Activated CD4-positive, alpha-beta T cell treated with anti-CD3 and anti-CD28 coated beads, Interleukin-2, amount 50 U/mL, for 1 hour (primary cell): Measurements from ENCODE around the gene FAM193B.
"Not testable (repeated sequence)": the region's sequence is repeated elsewhere in the genome, so short reads cannot be mapped to it uniquely, and the experiment has no call there.

ENCODE experiments used
- DNase-seq: peaks from one replicate; pipeline ENCODE4 v3.0.0-alpha.2; 2020

FAM193B gene

DNA sequence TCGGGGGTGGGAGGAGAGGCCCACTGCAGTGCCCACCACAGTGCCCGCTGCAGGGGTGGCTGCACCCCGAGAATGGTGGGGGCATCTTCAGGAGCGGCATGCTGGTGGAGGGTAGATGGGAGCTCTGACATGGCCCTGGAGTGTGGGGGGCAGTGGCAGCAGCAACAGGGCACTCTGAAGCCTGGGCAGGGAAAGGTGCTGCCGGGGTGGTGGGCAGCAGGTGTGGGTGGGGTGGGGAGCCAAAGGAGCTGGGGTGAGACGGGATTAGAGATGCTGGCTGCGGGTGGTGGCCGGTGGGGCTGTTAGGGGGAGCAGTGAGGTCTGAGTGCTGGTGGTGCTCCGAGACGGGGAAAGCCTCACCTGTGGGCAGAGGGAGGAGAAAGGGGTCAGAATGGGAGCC, 18.0 kb downstream of the FAM193B start:
- no peak for DNase-seq

DNA sequence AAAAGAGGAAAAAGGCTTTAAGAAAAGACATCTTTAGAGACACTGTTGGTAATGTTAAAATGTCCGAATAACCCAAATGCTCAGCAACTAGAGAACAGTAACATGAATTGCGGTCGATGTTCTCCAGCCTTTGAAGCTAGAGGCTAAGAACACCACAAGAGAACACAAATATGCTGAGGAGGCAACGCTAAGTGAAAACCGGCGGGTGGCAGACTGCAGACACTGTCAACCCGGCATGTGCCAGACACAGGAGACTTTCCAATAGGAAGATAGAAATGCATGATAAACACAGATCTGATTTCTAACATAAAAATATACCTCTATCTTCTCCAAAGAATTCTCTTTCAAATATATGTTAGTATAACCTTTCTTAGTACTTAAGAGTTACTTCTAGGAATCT, 19.2 kb downstream of the FAM193B start:
- DNase-seq = no peak

DNA sequence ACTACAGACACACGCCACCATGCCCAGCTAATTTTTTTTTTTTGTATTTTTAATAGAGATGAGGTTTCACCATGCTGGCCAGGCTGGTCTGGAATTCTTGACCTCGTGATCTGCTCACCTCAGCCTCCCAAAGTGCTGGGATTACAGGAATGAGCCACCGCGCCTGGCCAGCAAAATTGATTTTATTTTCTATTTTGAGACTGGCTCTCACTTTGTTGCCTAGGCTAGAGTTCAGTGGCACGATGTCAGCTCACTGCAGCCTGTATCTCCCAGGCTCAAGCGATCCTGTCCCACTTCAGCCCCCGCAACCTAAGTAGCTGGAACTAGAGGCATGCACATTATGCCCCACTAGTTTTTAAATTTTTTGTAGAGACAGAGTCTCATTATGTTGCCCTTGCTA, 19.9 kb downstream of the FAM193B start:
- not testable (repeated sequence) for DNase-seq

DNA sequence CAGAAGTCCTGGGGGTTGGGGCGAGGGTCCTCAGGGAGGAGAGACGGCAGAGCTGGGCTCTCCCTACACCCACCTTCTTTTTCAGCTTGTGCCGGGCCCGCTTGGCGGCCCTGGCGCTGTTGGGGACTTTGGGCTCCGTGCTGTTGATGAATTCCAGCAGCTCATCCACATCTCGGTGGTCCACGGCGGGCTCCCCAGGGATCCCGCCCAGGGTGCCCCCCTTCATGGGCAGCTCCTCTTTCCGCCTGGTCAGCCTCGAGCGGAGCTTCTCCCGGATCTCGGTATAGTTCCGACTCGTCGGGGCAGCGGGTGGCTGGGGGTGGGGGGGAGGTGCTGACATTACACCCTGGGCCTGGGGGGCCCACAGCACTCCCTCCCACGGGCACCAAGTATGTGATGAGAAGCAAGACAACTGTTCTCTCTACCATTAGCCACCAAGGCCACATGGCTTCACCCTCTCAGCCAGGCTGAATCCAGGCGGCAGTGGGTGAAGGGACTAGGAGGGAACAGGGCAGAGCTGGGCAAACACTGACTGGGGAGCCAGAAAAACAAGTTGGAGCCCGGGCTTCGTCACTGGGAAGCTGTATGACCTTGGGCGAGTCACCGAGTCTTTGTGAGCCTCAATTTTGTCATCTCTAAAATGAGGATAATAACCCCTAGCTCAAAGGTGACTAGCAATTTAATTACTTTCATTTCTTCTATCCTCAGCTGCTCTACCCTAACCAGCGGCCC, 23.0 kb downstream of the FAM193B start:
- no peak for DNase-seq

DNA sequence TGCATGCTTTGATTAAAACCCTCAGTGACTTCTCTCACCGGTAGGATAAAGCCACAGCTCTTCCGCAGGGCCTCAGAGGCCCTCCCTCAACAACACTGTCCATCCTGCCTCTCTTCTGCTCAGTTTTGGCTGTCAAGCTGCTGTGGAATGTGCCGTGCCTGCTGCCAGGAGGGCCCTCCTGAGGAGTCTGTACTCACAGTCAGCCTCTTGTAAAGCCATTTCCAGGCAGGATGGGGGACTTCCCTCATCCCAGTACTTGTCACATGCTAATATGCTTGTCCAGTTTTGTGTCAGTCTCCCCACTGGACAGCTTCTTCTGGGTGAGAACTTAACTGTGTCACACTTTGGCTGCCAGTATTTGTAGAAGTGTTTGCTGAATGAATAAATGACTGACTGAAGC, 23.7 kb downstream of the FAM193B start:
- no peak for DNase-seq

DNA sequence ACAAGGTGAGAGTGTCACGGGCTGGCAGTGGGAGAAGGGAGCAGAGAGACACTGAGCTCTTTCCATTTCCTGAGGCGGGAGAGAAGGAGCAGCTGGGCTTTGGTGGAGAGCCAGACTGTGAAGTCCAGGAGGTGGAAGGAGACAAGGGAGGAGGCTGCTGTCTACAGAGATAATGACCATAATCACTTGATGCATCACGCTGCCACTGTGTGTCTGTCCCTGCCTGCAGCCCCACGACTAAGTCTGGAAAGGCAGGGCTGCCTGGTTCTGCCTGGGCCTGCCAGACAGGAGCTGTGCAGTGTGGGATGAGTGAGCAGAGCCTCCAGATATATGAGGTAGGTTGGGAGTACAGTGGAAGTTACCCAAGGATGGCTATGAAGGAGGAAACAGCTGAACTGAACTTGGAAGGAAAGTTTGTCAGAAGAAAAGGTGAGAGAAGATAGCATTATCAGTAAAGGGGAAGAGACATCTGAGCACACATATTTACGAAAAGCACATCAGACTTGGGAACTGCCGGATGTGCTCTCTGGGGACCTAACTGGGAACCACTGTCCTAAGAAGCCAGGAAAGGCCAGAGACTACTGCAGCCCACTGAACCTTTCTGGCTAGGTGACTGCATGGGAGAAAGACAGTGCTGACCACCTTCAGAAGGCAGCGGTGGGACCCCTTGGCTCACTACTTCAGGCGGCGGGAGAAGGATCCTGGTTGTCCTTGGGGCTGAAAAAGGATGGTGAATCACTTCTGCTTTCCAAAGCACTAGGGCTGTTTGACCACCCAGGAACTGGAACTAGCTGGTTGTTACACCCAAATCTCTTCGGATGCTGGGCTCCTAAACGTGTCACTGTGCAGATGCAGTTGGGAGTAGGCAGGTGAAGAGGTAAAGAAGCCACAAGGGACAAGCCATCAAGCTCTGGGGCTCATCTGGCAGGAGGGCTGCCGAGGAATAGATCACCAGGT, 24.8 kb downstream of the FAM193B start:
- DNase-seq = no peak

DNA sequence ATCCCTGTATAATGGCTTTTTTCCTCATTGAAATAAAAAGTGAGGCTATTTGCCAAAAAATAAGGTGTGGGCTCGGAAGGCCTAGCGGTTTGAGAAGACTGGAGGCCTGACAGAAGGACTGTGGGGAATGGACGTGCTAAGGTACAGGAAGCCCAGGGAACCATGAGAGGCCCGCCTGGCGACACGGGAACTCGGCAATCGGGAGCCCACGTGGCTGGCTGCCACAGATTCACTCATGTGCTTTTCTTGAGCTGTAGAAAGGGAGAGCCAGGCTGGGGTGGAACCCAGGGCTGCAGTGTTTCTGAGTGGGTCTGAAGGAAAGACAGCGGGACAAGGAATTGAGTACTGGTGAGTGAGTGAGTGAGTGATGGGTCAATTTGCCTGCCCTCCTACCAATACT, 25.7 kb downstream of the FAM193B start:
- DNase-seq = no peak

DNA sequence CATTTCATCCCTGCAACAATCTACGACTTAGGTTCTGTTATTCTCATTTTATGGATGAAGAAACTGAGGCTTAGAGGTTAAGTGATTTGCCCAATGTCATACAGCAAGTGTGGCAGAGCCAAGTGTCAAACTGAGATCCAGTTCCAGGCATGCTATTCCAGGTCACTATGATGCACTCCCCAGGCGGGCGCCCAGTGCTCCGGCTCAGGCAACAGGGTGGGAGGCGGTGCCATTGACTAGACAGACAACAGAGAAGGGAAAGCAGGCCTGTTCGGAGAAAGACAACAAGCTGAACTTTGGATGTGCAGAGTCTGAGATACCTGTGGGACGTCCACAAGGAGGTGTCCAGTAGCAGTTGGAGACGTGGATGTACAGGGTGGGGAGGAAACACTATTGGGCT, 26.8 kb downstream of the FAM193B start:
- no peak for DNase-seq

DNA sequence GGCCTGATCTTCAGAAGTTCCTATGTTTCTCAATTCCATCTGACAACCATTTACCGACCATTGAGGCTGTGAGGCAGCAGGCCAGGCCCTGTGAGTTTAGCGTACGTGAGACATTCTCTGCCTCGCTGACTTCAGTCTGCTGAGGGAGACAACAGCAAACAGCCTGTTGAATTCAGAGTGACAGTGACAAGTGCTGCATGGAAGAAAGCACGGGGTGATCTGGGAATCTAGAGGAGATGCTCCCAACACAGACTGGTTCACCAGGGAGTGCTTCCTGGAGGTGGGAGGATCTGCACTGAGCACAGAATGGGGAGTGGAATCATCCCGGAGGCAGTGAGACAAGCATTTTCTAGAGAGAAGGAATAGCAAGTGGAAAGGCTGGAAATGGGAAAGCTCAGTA, 27.6 kb downstream of the FAM193B start:
- no peak for DNase-seq

DNA sequence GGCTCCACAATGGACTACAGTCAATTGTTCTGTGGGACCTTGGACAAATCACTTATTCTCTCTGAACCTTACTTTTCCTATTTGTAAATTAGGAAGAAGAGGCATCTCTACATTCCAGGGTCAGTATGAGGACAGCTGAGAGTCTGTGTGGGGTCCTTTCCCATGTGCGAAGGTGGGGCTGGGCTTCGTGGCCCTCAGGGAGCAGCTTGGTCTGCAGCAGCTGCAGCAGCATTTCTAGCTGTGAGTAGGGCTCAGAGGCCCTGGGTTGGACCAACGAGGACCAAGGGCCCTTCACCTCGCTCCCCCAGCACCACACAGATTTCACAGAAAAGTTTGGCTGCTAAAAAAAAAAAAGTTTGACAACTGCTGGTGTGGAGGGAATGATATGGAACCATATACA, 28.2 kb downstream of the FAM193B start:
- no peak for DNase-seq

DNA sequence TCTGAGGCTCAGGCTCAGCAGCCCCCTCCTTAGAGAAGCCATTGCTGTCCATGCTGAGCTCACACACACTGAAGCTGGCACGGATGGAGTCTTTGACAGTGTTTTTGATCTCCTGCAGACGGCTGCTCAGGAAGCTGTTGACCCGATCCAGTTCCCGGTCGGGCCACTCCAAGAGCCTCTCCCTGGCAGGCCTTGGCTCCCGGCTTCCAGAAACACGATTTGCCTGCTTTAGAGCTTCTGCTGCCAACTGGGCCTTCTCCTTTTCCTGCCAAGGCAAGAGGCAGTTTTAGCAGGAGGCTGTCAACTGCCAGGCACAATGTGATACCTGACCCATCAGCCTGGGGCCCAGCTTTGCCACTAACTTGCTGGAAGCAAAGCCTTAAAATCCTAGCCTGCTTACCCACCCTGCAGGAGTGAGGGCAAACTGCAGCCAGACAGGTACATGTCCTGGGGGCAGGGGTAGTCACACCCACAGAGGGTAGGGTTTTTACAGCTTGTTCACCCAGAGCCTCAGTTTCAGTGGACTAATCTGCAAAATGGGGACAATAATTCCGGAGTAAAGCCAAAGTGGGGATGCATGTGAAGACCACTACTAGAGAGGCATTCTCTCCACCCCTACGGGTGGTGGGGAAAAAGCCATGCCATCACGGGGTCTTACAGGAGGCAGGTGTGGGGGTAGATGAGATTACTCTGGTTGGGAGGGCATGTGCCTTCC, 29.3 kb downstream of the FAM193B start:
- DNase-seq = no peak

DNA sequence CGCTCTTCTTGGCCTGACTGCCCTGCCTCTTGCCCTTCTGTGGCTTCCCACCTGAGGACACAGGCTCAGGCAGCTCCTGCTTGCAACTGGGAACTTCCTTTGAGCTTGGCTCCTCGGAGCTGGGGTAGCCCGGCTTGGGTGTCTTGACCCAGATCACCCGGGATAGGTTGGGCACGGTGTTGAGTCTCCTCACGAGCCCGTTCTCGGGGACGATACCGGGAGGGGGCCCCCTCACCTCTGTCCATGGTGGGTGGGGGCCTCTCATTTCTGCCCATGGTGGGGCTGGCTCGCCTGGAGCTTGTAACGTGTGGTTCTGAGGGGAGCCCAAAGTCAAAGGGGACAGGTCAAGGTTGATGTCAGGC, 29.8 kb downstream of the FAM193B start:
- DNase-seq = no peak

DNA sequence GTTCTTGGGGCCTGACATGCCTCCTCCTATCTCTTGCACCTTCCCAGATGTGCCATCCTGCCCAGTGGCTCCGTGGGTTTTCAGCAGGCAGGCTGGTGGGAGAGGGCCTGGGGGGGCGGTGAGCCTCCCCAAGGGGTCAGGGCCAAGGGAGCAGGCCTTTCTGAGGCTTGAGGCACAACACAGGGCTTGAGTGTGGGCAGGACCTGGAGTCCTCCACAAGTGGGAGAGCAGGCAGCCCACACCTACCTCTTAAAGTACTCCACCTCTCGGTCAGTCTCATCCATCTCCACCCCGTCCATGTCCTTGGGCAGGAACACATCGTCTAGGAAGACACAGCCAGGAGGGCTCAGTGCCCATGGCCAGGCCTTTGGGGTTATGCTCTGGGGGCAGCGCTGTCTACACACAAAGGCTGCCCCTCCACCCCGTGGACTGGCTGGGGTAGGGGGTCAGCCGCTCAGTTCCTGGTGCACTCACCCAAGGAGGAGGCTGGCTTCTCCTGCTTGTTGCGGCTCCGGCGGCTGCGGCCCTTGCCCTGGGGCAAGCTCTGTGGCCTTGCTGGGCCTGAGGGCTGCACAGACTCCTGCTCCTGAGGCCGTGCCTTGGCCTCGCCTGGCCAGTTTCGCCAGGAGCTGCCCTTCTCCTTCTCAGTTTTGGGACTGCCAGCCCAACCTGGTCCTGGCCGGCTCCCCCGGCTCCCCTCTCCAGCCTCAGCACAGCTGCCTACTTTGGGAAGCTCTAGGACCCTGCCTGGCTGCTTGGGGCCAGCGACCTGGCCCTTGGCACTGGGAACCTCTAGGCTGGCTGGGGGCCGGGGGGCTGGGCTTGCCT, 30.4 kb downstream of the FAM193B start:
- no peak for DNase-seq

DNA sequence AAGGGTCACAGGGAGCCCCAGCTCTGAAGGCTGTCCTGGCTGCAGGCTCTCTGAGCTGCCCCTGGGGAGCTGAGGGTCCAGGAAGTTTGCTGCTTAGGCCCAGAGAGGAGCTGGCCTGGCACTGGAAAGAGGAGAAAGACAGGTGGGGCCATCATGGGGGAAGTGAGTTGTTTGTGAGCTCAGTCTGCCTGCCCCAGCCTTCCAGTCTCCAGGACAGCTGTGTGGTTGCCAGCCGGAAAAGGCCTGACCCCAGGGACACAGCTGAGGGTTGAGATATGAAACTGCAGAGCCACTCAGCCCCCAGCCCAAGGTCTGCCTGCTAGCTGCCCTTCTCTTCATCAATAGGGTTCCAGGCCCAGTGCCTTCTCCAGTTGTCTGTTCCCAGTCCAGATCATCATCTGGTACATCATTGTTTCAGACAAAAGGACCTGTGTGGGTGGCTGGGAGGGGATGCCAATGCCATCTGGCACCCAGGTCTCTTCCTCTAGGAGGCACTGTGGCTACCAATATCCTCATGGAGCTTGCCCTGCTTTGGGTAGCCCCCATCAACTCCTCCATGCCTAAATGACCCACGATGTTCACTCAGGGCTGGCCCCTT, 33.3 kb downstream of the FAM193B start:
- no peak for DNase-seq

DNA sequence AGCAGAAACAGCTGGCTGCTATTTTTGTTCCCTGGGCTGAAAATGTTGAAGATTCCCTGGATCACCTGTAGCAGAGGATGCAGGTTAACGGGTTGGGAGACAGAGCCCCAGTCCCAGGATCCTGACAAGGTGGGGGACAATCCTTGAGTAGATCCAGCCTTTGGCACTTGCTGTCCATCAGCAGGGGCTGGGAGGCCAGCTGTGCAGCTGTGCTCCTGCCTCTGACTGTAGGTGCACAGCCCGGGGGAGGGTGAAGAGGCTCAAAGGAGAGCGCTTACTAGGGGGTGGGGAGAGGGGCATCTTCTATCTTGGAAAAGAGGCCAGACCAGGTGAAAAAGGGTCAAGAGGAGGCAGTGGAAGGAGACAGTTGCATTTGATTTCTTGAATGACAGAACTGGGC, 34.1 kb downstream of the FAM193B start:
- no peak for DNase-seq

DNA sequence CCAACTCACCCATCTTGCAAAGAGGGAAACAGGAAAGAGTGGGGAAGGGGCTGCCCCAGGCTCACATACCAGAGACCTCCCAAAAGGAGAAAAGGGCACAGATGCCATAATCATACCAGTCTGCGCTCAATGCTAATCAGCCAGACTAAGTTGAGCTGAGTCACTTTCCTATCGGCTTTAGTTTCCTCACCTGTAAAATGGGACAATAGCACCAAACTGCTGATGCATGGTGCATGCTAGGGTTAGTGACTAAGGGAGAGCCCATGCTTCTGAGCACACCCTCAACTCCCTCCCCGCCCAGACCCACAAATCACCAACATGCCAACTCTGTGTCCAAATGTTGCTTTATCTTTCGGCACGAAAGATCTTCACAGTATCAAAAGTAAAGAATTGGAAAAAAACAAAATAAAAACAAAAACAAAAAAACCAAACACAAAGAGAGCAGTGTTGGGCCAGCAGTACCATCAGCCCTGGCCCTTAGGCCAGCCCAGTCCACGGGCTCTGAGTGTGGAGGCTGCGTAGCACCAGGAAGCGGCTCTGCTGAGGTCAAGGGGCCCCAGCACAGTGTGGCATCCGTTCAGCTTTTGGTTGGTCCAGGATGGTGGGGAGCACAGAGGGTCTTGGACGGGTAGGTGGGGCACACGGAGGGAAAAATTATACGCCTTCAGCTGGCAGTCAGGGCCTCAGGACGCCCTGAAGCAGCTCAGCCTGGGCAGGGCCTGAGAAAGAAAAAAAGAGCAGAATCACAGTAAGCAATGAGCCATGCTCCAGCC, 34.7 kb downstream of the FAM193B start:
- DNase-seq = no peak

DNA sequence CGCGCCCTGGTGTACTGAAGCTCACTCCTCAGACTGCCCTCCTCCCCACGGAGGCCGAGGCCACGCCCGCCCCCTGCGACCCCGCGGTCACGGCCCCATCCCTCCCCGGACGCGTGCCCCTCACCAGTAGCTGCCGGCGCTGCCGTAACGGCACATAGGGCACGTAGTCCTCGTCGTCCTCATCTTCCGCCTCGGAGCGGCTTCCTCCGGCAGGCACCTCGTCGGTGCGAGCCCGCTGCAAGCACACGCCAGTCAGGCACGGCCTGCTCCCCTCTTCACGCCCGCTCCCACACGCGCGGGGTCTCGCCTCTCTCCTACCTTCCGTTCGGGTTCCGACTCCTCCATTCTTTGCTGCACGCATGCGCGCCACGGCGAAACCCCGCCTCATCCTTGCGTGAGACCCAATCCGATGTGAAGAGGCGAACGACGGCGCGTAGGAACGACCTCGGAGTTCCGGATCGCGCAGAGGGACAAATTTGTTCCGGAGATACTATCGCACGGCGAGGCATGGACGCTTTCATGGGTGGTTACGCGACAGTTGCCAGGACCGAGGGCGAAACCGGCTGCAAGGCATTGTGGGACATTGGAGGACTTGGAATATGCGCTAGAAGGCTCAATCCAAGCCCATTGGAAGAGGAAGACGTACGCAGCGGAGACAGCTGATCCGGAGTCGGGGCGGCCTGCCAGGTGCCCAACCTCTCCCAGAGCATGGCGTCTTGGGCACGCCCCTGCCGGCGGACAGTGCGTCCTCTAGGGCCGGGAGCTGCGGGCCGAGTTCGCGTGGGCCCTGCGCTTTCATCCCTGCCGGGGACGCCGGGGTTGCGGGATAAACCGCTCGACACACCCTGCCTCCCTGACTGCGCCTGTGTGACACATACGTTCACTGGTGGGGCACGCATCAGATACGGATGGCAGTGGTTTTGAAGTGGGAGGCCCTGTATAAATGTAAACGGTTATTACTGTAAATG, 37.5 kb downstream of the FAM193B start, which contains the start of gene DDX41:
Gene DDX41 (minus strand): TSS at position 361 of the 968 bp plus-strand sequence. CDS start 16 bp downstream, at position 345.
- DNase-seq = peak; percentile 93

DNA sequence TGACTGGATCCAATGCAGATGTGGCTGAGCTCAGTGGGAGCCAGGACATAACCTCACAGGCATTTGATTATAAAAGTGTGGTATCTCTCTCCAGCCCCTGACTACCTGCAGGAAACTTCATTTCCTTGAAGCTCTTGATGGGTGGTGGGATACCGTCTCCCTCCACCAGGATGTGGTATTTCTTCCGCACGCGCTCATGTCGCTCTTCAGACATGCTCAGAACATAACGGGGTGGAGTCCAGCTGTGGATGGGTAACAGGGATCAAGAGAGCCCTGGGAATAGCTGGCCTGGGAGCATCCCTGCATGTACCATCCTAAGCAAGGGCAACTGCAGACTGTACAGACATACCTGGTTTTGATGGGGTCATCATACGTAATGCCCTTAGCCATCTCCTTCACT, 38.8 kb downstream of the FAM193B start:
- no peak for DNase-seq

DNA sequence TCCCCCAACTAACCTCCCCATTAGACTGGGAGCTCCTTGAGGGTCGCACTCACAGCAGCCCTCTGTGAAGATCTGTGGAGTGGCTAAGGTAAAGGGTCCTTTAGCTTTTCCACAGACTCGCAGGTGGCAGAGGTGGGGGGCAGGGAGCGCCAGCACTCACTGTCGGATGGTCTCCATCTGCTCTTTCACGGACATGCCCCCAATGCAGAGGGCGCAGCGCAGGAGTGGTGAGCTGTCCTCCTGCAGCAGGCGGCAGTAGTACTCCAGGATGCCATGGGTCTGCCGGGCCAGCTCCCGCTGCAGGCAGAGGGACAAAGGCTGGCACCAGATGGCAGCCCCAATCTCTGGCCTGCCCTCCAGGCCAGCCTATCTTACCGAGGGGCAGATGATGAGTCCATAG, 39.8 kb downstream of the FAM193B start:
- DNase-seq = no peak

DNA sequence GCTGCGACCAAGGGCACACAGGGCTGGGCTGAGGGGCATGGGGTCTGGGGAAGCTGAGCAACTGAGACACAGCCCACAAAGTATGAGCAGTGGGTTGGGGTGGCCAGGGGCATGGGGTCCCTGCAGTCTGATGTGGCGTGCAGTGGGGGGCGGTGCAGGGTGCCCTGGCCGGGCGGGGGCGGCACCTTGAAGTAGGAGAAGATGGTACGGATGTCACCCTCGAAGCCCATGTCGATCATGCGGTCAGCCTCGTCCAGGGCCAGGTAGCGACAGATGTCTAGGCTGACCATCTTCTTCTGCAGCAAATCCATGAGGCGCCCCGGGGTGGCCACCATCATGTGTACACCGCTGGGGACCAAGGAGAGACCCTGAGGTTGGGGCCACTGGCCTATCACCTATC, 40.9 kb downstream of the FAM193B start:
- DNase-seq = no peak
